NCI-H748 (cell line): ENCODE data around the gene OR8B3.

ENCODE experiments used
- DNase-seq: peaks from one replicate; lab custom pipeline; 2025; ENCODE audit not compliant: unreplicated experiment; lab: John Stamatoyannopoulos, UW

The OR8B3 gene

GRCh38 chr11:124376280-124376679 is 22.5 kb downstream of the OR8B3 start:
- no peak for DNase-seq

- no peak for DNase-seq
Measured at GRCh38 chr11:124359566-124359965, 39.3 kb downstream of the OR8B3 start.

- DNase-seq, result no peak
Measured at GRCh38 chr11:124346311-124346955, 52.4 kb downstream of the OR8B3 start.
